ENCODE results near the gene CD55.

Gene CD55

DNA sequence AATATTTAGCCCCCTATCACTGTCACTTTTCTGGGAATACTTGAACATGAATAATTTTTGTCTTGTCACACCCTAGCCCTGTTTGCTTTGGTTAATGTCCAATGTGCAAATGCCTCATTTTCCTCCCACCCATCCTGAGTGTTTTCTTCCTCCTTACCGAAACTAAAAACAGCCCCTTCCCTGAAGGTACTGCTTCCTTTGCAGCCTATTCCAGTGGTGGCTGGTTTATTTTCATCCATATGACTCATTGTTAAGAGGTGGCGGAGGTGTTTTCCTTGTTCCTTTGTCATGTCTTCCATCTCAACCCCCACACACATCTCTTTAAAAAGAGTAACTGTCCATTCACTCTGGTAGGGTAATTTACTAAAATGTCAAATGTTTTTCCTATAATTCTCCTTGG lies 40.4 kb downstream of the CD55 start:
- DNase-seq (ENCODE audit: low spot score) = no peak

GRCh38 chr1:207362962-207363860 lies 41.7 kb downstream of the CD55 start:
- no peak for DNase-seq (ENCODE audit: low spot score)

- DNase-seq (ENCODE audit: low spot score) = no peak
Observed at GRCh38 chr1:207363871-207364270, 42.4 kb downstream of the CD55 start.

- DNase-seq (ENCODE audit: low spot score) = no peak
Observed at GRCh38 chr1:207364614-207365013, 43.1 kb downstream of the CD55 start.

- no peak for DNase-seq (ENCODE audit: low spot score)
Observed at GRCh38 chr1:207365063-207365462, 43.6 kb downstream of the CD55 start.

DNA sequence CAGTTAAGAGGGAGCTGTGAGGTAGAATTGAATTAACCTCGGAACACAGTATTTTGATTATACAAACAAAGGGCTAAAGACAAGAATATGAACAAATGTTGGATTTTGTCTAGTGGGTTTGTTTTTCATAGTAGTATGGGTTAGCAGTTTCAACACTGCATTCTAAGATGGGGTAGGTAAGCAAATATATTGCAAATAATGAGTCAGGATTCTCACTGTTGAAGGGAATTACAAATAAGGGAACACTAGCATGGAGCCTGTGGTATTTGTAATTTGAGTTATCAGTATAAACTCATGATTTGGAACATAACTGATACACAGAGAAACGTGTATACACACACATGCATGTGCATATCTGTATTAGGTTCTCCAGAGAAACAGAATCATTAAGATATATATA lies 44.5 kb downstream of the CD55 start:
- no peak for DNase-seq (ENCODE audit: low spot score)

DNA sequence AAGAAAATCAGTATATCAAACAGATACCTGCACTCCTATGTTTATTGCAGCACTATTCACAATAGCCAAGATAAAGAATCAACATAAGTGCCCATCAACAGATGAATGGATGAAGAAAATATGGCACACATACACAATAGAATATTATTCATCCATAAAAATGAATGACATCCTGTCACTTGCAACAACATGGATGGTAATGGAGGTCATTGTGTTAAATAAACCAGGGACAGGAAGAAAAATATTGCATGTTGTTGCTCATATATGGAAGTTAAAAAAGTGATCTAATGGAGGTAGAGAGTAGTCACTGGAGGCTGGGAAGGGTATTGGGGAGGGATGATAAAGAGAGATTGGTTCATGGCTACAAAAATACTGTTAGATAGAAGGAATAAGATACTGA lies 67.2 kb downstream of the CD55 start:
- no peak for DNase-seq (ENCODE audit: low spot score)

DNA sequence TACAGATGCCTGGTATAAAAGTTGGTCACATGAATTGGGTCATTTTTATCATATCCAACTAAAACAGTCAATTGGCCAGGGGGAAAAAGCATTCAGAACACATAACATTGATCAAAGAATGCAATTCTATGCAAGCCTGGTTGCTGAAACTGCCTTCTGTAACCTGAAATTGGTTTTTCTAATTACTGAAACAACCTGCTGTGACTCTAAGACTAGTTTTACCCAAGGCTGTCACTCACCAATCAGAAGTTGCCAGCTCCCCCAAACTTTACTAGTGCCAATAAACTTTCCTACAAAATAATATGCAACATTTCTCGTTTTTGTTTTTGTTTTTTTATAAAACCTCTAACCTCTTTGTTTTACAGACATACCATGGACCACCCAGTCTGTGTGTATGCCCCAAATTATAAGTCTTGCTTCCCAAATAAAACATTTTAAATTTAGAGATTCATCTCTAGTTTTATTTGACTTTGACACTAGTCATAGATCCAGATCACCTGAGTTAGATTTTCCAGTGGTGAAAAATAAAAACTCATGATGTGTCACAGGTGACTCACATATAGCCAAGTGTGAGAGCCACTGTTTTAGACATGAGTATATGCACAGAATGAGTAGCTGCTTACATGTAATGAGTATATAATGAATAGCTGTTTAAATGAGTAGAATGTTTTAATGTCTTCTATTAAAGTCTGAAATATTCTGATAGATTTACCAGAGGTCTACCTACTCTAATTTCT lies 68.4 kb downstream of the CD55 start:
- DNase-seq (ENCODE audit: low spot score) = peak; percentile 12

GRCh38 chr1:207393610-207394009 lies 72.1 kb downstream of the CD55 start:
- peak; percentile 45 for DNase-seq (ENCODE audit: low spot score)

- no peak for DNase-seq (ENCODE audit: low spot score)
Observed at GRCh38 chr1:207396168-207396746, 74.8 kb downstream of the CD55 start.

DNA sequence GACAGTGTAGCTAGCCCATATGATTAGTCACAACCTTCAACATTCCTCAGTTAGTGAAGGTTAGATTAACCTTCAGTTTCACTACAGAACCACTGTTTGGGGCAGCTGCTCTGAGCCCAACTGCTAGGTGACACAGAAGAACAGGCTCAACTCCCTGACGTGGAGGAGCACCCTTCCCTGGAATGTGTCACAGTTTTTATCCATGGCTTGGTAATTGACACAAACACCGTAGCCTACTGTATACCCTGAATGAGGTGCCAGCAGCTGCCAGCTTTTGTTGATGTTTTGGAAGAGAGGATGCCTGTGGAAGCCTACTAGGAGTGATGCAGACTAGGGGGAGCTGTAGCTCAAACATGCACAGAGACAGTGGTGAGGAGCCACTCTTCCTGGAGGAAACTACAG lies 76.0 kb downstream of the CD55 start:
- DNase-seq (ENCODE audit: low spot score) = no peak

GRCh38 chr1:207398986-207399385 lies 77.5 kb downstream of the CD55 start:
- DNase-seq (ENCODE audit: low spot score) = no peak

GRCh38 chr1:207401578-207401977 lies 80.1 kb downstream of the CD55 start:
- DNase-seq (ENCODE audit: low spot score) = no peak

DNA sequence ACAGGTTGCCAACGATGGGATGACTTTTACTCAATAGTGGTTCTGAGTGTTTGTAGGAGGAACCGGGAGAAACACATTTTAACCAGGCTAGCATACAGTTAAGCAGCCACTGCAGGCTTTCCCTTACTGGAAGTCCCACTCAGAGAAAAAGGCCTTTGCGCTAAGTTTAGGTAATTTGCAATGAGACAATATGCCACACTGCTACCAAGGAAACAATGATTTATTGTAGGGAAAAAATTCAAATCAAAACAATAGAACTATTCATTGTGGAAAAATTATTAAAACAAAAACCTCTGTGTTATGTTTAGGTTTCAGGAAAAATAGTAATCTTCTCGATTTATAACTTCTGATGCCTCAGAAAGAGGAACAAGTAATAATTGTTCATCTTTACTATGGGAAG lies 81.3 kb downstream of the CD55 start:
- DNase-seq (ENCODE audit: low spot score) = no peak

- DNase-seq (ENCODE audit: low spot score) = peak; percentile 68
Observed at GRCh38 chr1:207404849-207405525, 83.5 kb downstream of the CD55 start.

GRCh38 chr1:207405814-207406213 lies 84.3 kb downstream of the CD55 start:
- no peak for DNase-seq (ENCODE audit: low spot score)

GRCh38 chr1:207407655-207408260 lies 86.3 kb downstream of the CD55 start:
- DNase-seq (ENCODE audit: low spot score) = no peak

All from AG08395 (cell line).